ENCODE measurements around the gene BANF2.

DNA sequence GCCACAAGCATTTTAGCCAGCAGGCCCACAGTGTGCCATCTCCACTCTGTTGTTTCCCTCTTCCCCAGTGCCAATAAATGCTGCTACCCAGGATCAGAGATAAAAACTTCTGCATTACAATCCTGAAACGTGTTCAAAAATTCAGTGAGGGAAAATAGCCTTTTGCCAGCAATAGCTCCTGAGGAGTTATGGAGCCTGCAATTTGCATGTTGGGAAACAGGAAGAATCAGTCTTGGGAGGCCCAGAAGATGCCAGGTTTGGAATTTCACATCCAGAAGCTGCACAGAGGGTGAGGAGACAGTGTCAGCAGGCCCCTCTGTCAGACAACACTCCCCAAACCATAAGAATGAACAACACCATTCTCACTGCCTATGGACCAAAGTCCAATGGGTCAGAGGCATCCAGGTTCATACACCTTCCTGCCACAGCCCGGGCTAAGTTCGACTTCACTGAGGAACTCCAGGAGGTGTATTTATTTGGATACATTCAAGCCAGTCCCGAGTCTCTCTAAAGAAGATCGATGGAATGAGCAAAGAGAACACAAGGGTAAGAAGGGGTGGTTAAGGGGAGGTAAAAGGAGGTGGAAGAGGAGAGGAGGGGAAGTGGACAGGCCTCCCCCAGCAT lies 38.5 kb upstream of the BANF2 start:
- TF ChIP-seq, protein P1, sequence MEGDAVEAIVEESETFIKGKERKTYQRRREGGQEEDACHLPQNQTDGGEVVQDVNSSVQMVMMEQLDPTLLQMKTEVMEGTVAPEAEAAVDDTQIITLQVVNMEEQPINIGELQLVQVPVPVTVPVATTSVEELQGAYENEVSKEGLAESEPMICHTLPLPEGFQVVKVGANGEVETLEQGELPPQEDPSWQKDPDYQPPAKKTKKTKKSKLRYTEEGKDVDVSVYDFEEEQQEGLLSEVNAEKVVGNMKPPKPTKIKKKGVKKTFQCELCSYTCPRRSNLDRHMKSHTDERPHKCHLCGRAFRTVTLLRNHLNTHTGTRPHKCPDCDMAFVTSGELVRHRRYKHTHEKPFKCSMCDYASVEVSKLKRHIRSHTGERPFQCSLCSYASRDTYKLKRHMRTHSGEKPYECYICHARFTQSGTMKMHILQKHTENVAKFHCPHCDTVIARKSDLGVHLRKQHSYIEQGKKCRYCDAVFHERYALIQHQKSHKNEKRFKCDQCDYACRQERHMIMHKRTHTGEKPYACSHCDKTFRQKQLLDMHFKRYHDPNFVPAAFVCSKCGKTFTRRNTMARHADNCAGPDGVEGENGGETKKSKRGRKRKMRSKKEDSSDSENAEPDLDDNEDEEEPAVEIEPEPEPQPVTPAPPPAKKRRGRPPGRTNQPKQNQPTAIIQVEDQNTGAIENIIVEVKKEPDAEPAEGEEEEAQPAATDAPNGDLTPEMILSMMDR (IDR thresholded peaks at IDR 0.05; ENCODE audit: poor library complexity, severe bottlenecking): no peak
- TF ChIP-seq MXI1 (conservative IDR thresholded peaks at IDR 0.05; ENCODE audit: poor library complexity, severe bottlenecking) (no peak), POLR2AphosphoS5 (IDR thresholded peaks at IDR 0.05) (no peak), RAD21 (conservative IDR thresholded peaks at IDR 0.05) (no peak)
- TF ChIP-seq, protein P2, sequence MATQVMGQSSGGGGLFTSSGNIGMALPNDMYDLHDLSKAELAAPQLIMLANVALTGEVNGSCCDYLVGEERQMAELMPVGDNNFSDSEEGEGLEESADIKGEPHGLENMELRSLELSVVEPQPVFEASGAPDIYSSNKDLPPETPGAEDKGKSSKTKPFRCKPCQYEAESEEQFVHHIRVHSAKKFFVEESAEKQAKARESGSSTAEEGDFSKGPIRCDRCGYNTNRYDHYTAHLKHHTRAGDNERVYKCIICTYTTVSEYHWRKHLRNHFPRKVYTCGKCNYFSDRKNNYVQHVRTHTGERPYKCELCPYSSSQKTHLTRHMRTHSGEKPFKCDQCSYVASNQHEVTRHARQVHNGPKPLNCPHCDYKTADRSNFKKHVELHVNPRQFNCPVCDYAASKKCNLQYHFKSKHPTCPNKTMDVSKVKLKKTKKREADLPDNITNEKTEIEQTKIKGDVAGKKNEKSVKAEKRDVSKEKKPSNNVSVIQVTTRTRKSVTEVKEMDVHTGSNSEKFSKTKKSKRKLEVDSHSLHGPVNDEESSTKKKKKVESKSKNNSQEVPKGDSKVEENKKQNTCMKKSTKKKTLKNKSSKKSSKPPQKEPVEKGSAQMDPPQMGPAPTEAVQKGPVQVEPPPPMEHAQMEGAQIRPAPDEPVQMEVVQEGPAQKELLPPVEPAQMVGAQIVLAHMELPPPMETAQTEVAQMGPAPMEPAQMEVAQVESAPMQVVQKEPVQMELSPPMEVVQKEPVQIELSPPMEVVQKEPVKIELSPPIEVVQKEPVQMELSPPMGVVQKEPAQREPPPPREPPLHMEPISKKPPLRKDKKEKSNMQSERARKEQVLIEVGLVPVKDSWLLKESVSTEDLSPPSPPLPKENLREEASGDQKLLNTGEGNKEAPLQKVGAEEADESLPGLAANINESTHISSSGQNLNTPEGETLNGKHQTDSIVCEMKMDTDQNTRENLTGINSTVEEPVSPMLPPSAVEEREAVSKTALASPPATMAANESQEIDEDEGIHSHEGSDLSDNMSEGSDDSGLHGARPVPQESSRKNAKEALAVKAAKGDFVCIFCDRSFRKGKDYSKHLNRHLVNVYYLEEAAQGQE (IDR thresholded peaks at IDR 0.05; ENCODE audit: borderline replicate concordance): no peak

Data from neural cell (in vitro differentiated cells).